ENCODE results near the gene PRRT4.

The PRRT4 gene

DNA sequence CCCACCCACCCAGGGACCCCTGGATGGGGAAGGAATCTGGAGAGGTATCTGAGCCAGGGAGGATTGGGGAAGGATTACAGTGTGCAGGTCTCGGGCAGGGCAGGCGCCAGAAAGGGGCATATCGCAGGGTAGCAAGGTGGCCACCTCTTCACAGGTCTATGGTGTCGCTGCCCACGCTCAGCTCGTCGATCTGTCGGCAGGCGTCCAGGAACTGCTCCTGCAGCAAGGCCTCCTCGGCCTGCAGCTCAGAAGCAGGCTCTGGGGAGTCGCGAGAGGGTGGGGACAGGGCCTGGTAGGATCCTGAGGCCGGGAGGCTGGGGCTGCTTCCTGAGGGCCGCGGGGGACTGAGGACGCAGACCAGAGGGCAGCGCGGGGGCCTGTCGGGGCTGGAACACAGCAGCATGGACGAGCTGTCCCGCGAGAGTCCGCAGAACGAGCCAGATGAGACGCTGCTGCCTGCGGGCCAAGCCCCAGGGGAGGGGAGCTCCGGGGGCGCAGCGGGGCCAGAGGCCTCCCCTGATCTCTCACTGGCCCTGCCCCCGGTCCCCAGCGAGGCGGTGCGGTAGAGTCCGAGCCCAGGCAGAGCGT lies 10.7 kb downstream of the PRRT4 start:
- peak; percentile 64 for DNase-seq
- peaks cover 62% of the 10 kb centered on the region for H3K4me1 ChIP-seq
- H3K36me3 ChIP-seq, result peaks cover 50% of the 10 kb centered on the region
- TF ChIP-seq, protein P1, sequence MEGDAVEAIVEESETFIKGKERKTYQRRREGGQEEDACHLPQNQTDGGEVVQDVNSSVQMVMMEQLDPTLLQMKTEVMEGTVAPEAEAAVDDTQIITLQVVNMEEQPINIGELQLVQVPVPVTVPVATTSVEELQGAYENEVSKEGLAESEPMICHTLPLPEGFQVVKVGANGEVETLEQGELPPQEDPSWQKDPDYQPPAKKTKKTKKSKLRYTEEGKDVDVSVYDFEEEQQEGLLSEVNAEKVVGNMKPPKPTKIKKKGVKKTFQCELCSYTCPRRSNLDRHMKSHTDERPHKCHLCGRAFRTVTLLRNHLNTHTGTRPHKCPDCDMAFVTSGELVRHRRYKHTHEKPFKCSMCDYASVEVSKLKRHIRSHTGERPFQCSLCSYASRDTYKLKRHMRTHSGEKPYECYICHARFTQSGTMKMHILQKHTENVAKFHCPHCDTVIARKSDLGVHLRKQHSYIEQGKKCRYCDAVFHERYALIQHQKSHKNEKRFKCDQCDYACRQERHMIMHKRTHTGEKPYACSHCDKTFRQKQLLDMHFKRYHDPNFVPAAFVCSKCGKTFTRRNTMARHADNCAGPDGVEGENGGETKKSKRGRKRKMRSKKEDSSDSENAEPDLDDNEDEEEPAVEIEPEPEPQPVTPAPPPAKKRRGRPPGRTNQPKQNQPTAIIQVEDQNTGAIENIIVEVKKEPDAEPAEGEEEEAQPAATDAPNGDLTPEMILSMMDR (IDR thresholded peaks at IDR 0.05; ENCODE audit: low read depth, low read length), result no peak
- H3K9me3 ChIP-seq, result no peaks in the 10 kb centered on the region
- H3K27me3 ChIP-seq, result no peaks in the 10 kb centered on the region
- no peak overlapping the region for H3K4me3 ChIP-seq (ENCODE audit: low read depth, low read length)

DNA sequence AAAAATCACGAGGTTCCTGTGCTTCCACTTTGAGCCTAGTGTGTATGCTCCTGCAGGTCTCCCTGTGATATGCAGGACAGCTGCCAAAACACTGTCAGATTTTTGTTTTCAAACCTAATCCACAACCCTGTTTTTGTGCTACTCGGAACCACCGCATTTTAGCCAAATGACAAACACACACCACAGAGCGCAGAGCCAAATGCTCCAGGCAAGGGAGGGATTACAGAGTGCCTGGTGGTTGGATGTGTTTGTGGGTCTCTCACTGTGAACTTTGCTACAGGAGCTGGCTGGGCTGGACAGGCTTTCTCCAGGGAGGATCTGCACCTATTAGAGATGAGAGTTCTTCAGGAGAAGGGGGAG lies 12.0 kb downstream of the PRRT4 start:
- peak; percentile 51 for DNase-seq
- Histone ChIP-seq H3K4me3 (ENCODE audit: low read depth, low read length) (no peak overlapping the region), H3K4me1 (peaks cover 52% of the 10 kb centered on the region), H3K9me3 (no peaks in the 10 kb centered on the region), H3K27me3 (no peaks in the 10 kb centered on the region), H3K36me3 (peaks cover 37% of the 10 kb centered on the region)
- TF ChIP-seq, protein P1 (IDR thresholded peaks at IDR 0.05; ENCODE audit: low read depth, low read length), result no peak

DNA sequence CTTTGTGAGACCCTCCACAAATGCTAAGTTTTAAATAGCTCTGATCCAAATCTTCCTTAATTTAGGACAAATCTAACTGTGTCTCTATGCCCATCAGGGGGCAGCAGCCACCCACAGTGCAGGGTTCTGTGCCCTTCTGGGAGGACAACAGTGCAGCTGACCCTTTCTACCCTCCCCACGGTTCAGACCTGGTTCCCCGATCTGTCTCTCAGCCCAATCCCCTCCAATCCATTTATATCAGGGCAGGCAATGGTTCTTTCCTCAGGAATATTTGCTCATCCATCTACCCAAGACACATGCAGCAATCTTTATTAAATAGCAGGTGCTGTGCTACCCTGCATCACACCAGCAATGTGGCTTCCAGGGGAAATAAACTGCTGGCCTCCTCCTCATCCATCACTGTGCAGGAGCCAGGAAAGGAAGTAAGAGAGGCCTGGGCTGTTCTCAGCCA lies 13.8 kb downstream of the PRRT4 start:
- Histone ChIP-seq H3K36me3 (peaks cover 24% of the 10 kb centered on the region), H3K9me3 (no peaks in the 10 kb centered on the region), H3K27me3 (no peaks in the 10 kb centered on the region), H3K4me1 (peaks cover 44% of the 10 kb centered on the region), H3K4me3 (ENCODE audit: low read depth, low read length) (no peak overlapping the region)
- TF ChIP-seq, protein P1 (IDR thresholded peaks at IDR 0.05; ENCODE audit: low read depth, low read length), result peak; percentile 96
- DNase-seq, result peak; percentile 90

DNA sequence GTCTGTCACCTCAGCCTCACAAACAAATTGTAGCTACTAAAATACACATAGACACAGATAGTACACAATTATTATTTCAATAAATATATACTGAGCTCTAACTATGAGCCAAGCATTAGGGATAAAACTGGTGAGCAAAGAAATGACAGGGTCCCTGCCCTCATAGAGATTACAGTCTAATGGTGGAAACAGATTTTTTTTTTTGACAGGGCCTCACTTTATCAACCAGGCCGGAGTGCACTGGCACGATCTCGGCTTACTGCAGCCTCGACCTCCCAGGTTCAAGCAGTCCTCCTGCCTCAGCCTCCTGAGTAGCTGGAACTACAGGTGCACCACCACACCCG lies 17.1 kb downstream of the PRRT4 start:
- TF ChIP-seq, protein P1 (IDR thresholded peaks at IDR 0.05; ENCODE audit: low read depth, low read length), result no peak
- no peak overlapping the region for H3K4me3 ChIP-seq (ENCODE audit: low read depth, low read length)
- no peak for DNase-seq
- H3K4me1 ChIP-seq, result peaks cover 28% of the 10 kb centered on the region
- peaks cover 3% of the 10 kb centered on the region; the same call in 1 of the 2 replicates for H3K36me3 ChIP-seq
- H3K9me3 ChIP-seq, result no peaks in the 10 kb centered on the region
- H3K27me3 ChIP-seq, result no peaks in the 10 kb centered on the region

DNA sequence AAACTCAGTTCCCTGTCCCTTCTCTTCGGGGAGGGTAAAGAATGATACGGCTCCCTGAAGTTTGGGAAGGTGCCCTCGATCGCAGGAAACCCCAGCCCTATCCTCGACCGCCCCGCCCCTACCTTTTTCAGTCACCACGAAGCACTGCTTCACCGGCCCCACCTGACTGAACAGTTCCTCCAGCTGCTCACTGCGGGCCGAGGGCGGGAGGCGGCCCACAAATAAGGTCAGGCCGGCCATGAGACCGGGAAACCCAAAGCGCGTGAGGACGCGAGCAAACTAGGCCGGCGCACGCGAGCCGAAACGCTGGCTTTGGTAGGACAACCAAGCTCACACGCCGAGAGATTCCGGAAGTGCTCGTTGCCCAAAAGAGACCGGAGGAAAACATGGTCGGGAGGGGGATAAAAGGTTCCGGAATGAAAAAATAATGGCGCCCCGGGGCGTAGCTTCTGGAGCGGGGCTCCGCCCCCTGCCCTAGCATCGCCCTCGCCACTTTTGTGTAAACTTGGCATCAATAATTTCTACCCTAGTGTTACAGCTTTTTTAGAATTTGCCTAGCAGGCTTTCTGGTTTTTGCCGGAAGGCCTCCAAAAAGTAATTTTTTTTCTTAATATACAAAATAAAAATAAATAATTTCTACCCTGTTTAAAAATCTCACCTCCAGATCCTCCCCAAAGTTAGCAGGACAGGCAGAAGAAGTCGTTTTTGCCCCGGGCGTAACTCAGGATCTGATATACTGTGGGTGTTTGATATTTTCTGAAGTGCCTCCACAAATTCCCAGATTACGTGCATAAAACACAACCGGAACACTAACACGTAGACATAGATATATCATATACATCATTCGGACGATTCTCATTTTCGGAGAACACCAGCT lies 17.7 kb downstream of the PRRT4 start, which contains the start of gene RBM28:
RBM28 (minus strand) TSS at position 355 of the 877 bp plus-strand sequence; CDS start at position 240, 115 bp downstream.
- no peaks in the 10 kb centered on the region for H3K27me3 ChIP-seq

More for the DNA sequence above, 17.7 kb downstream of the PRRT4 start, which contains the start of gene RBM28:
- Histone ChIP-seq H3K9me3 (no peaks in the 10 kb centered on the region), H3K4me1 (peaks cover 22% of the 10 kb centered on the region), H3K4me3 (ENCODE audit: low read depth, low read length) (peak within 1 kb of the TSS; percentile 99), H3K36me3 (peaks cover 9% of the 10 kb centered on the region)
- TF ChIP-seq, protein P1 (IDR thresholded peaks at IDR 0.05; ENCODE audit: low read depth, low read length), result no peak
- DNase-seq, result peak; percentile 90

Measured in BE2C (cell line).